Activated CD4-positive, alpha-beta T cell treated with anti-CD3 and anti-CD28 coated beads, Interleukin-2, amount 10 ng/mL, durations not matched to agents 24 days and 14 days (primary cell): ENCODE results near the gene ZNF277. TPM values are rescaled to one million over a fixed set of nuclear protein-coding genes. Genes with fewer than 3 reads are reported as not detected.
A peak's percentile ranks its signal among the peaks of the same experiment; 100 is the strongest.

Source experiments
- DNase-seq: peaks from one replicate; pipeline ENCODE4 v3.0.0; 2022
- H3K27ac Mint-ChIP-seq: one replicate; pipeline ENCODE4 v1.8.0; 2022; ENCODE audit warnings: mild to moderate bottlenecking, mixed read lengths
- H3K27me3 Mint-ChIP-seq: one replicate; pipeline ENCODE4 v1.8.0; 2022; ENCODE audit warnings: mixed read lengths
- H3K36me3 Mint-ChIP-seq: one replicate; pipeline ENCODE4 v1.8.0; 2022; ENCODE audit warnings: low read depth, mild to moderate bottlenecking, mixed read lengths
- H3K4me1 Mint-ChIP-seq: one replicate; pipeline ENCODE4 v1.8.0; 2021; ENCODE audit warnings: mixed read lengths
- H3K4me3 Mint-ChIP-seq: one replicate; pipeline ENCODE4 v1.8.0; 2022; ENCODE audit warnings: mild to moderate bottlenecking, moderate library complexity, mixed read lengths
- H3K9me3 Mint-ChIP-seq: one replicate; pipeline ENCODE4 v1.8.0; 2021; ENCODE audit warnings: mixed read lengths
- intact Hi-C: fragments of 100-400 bp; cut with micrococcal nuclease; formaldehyde crosslinking; loops from one replicate; pipeline ENCODE4 v1.15.1; 2023
- total RNA-seq: library from RNA; stranded (reverse); gene quantifications from 2 replicates; pipeline ENCODE4 v1.2.3, GENCODE V29; 2022

ZNF277 gene
- total RNA-seq, 1 donor from 2014 or later, result 13.7 TPM

DNA sequence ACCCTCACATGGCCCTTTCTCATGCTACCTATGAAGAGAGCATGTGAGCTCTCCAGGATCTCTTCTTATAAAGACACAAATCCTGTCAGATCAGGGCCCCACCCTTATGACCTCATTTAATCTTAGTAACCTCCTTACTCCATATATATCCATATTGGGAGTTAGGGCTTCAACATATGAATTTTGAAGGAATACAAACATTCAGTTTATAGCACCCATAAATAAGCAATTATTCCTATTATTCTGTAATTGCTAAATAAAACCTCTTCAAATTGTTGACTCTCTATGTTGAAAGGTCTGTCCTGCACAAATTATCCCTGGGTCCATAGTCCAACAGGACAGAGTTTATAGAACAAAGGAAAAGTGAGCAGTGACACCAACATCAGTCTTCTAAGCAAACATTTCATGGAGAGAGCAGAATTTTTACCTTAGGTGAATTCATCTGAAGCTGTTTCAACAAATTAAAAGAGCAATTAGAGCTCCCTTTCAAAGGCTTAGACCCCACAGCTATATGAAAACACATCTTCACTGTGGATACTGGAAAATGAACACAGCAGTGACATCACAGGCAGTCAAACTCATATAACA is 12.5 kb upstream of the ZNF277 start:
- no peak overlapping the region for H3K4me3 Mint-ChIP-seq
- DNase-seq, result no peak
- H3K27me3 Mint-ChIP-seq, result peaks cover 16% of the 10 kb centered on the region
- H3K36me3 Mint-ChIP-seq, result no peaks in the 10 kb centered on the region
- no peak overlapping the region for H3K27ac Mint-ChIP-seq
- intact Hi-C loops, result no loop called here
- peaks cover 2% of the 10 kb centered on the region for H3K4me1 Mint-ChIP-seq
- peaks cover 6% of the 10 kb centered on the region for H3K9me3 Mint-ChIP-seq

DNA sequence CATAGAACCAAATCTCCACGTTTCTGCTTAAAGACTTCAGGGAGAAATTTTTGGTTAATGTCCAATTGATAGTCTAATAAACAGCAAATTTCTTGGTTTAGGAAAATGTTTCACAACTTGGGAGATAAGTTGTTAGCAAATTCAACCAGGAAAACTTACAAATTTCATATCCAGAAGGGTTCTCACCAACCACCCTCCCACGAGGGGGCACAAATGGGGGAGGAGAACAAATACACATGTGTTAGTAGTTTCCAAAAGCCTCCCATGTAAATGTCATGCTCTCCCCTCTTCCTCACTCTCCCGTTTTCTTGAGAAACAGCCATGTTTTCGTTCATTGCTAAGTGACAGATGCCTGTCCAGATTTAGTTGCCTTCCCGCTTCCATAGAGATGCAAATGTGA is 10.8 kb upstream of the ZNF277 start:
- intact Hi-C loops, result no loop called here
- H3K9me3 Mint-ChIP-seq, result peaks cover 6% of the 10 kb centered on the region
- H3K4me3 Mint-ChIP-seq, result no peak overlapping the region

DNA sequence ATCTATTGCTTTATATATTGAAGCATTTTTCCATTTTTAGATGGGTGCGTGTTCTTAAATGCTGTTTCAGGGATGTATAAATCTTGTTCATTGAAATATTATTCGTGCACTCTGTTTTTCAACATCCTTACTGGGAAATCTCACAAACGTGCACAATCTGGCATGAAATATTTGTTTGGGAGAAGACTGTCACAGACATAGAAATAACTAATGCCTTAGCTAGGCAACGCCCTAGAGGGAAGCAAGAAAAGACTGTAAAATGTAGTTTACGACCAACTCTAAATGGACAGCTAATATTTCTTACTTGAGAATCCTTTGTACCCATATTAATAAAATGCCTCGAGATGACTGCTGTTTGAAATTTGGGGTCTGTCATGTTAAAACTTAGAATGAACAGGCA is 9.2 kb upstream of the ZNF277 start:
- intact Hi-C loops, result no loop called here
- Mint-ChIP-seq H3K4me3 (no peak overlapping the region), H3K27ac (no peak overlapping the region), H3K9me3 (peaks cover 6% of the 10 kb centered on the region), H3K27me3 (peaks cover 37% of the 10 kb centered on the region), H3K36me3 (no peaks in the 10 kb centered on the region), H3K4me1 (peaks cover 2% of the 10 kb centered on the region)
- DNase-seq, result no peak

More for the DNA sequence above, 10.8 kb upstream of the ZNF277 start:
- no peak overlapping the region for H3K27ac Mint-ChIP-seq
- H3K27me3 Mint-ChIP-seq, result peaks cover 22% of the 10 kb centered on the region
- no peaks in the 10 kb centered on the region for H3K36me3 Mint-ChIP-seq
- H3K4me1 Mint-ChIP-seq, result peaks cover 2% of the 10 kb centered on the region
- no peak for DNase-seq

DNA sequence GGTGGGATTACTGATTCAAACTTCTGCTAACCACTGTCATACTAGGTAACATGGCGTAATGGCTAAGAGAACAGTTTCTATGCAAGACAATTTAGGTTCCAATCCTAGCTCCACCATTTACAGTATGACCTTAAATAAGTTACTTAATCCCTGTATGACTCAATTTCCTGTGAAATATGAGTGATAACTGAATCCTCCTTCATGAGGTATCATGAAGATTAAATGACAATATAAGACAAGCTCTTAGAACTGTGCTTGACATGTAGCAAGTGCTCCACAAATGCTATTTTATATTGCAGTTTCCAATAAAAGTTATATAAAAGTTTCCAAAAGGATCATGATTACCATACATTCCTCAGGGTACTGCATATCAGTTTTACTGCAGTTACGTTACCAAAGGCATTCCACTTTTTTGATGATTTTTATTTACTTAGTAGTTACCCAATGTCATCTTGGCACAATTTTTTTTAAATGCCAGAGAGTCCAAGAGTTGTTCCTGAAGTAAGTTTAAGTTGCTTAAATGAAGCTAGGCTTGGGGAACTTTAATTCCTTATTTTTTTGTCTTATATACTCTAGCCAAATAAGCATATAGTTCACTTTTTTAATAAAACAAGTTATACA is 7.3 kb upstream of the ZNF277 start:
- DNase-seq, result no peak
- no peaks in the 10 kb centered on the region for H3K9me3 Mint-ChIP-seq
- peaks cover 44% of the 10 kb centered on the region for H3K27me3 Mint-ChIP-seq
- no peak overlapping the region for H3K27ac Mint-ChIP-seq
- H3K36me3 Mint-ChIP-seq, result no peaks in the 10 kb centered on the region
- H3K4me1 Mint-ChIP-seq, result peaks cover 6% of the 10 kb centered on the region
- no peak overlapping the region for H3K4me3 Mint-ChIP-seq
- intact Hi-C loops, result no loop called here

GRCh38 chr7:112199672-112200071 is 6.8 kb upstream of the ZNF277 start:
- Mint-ChIP-seq H3K27ac (no peak overlapping the region), H3K4me1 (peaks cover 11% of the 10 kb centered on the region), H3K27me3 (peaks cover 48% of the 10 kb centered on the region), H3K36me3 (no peaks in the 10 kb centered on the region), H3K9me3 (no peaks in the 10 kb centered on the region), H3K4me3 (no peak overlapping the region)
- intact Hi-C loops, result loop anchor here (10.0 kb wide), 1 partner anchor 585 kb away; no protein-coding TSS in a partner anchor
- DNase-seq, result no peak

DNA sequence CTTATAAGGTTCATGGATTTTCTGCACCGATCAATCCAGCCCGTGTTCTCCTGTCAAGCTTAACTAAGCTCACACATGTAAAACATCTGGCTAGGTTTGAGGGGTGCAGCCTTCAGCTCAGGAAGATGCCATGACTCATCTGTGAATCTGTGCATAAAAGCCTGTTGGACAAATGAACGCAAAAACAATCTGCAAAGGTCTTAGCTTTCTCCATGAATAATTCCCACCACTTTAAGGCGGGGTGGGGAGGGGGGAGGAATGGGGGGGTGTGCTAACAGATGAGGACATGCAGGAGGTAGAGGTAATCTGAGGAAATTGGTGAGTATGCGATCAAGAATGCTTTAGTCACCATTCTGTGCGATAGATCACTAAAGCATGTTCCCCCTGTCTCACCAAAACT is 5.1 kb upstream of the ZNF277 start:
- peaks cover 54% of the 10 kb centered on the region for H3K27me3 Mint-ChIP-seq

GRCh38 chr7:112201839-112202238 is 4.7 kb upstream of the ZNF277 start:
- intact Hi-C loops, result loop anchor here (10.0 kb wide), 1 partner anchor 583 kb away; no protein-coding TSS in a partner anchor
- Mint-ChIP-seq H3K9me3 (no peaks in the 10 kb centered on the region), H3K4me3 (no peak overlapping the region), H3K4me1 (peaks cover 23% of the 10 kb centered on the region), H3K27ac (no peak overlapping the region), H3K27me3 (peaks cover 53% of the 10 kb centered on the region), H3K36me3 (no peaks in the 10 kb centered on the region)
- DNase-seq, result no peak

More for the DNA sequence above, 5.1 kb upstream of the ZNF277 start:
- intact Hi-C loops, result loop anchor here (10.0 kb wide), 1 partner anchor 583 kb away; no protein-coding TSS in a partner anchor
- Mint-ChIP-seq H3K27ac (no peak overlapping the region), H3K36me3 (no peaks in the 10 kb centered on the region), H3K4me1 (peaks cover 21% of the 10 kb centered on the region), H3K4me3 (no peak overlapping the region), H3K9me3 (no peaks in the 10 kb centered on the region)
- no peak for DNase-seq

GRCh38 chr7:112202816-112203215 is 3.7 kb upstream of the ZNF277 start:
- intact Hi-C loops, result loop anchor here (10.0 kb wide), 1 partner anchor 582 kb away; no protein-coding TSS in a partner anchor
- no peak overlapping the region for H3K27ac Mint-ChIP-seq
- no peaks in the 10 kb centered on the region for H3K9me3 Mint-ChIP-seq
- no peak overlapping the region for H3K4me3 Mint-ChIP-seq
- peaks cover 30% of the 10 kb centered on the region for H3K4me1 Mint-ChIP-seq
- no peaks in the 10 kb centered on the region for H3K36me3 Mint-ChIP-seq
- no peak for DNase-seq
- peaks cover 51% of the 10 kb centered on the region for H3K27me3 Mint-ChIP-seq

DNA sequence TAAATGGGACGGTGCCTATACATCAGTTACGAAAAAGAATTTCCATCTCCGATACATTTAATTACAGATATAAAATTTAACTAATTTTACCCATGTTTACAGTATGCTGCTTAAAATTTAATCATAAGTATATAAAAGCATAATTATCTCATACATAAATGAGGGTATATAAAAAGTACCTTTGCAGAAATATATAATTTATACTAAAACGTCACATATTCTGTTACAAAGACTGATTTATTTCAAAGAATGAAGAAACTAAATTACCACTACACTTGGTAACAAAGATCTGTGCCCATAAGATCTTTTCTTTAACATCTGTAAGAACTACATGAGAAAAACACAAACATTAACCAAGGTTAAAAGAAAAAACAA is 3.1 kb upstream of the ZNF277 start:
- H3K4me3 Mint-ChIP-seq, result no peak overlapping the region

GRCh38 chr7:112204499-112205342 is 1.8 kb upstream of the ZNF277 start:
- Mint-ChIP-seq H3K9me3 (no peaks in the 10 kb centered on the region), H3K4me1 (peaks cover 29% of the 10 kb centered on the region), H3K27ac (no peak overlapping the region), H3K4me3 (peak overlapping the region; percentile 91), H3K27me3 (peaks cover 47% of the 10 kb centered on the region), H3K36me3 (no peaks in the 10 kb centered on the region)
- DNase-seq, result peak; percentile 66
- intact Hi-C loops, result loop anchor here (10.0 kb wide), 1 partner anchor 580 kb away; no protein-coding TSS in a partner anchor

More for the DNA sequence above, 3.1 kb upstream of the ZNF277 start:
- peaks cover 50% of the 10 kb centered on the region for H3K27me3 Mint-ChIP-seq
- DNase-seq, result no peak
- intact Hi-C loops, result loop anchor here (10.0 kb wide), 1 partner anchor 581 kb away; no protein-coding TSS in a partner anchor
- no peaks in the 10 kb centered on the region for H3K9me3 Mint-ChIP-seq
- no peak overlapping the region for H3K27ac Mint-ChIP-seq
- no peaks in the 10 kb centered on the region for H3K36me3 Mint-ChIP-seq
- peaks cover 29% of the 10 kb centered on the region for H3K4me1 Mint-ChIP-seq

DNA sequence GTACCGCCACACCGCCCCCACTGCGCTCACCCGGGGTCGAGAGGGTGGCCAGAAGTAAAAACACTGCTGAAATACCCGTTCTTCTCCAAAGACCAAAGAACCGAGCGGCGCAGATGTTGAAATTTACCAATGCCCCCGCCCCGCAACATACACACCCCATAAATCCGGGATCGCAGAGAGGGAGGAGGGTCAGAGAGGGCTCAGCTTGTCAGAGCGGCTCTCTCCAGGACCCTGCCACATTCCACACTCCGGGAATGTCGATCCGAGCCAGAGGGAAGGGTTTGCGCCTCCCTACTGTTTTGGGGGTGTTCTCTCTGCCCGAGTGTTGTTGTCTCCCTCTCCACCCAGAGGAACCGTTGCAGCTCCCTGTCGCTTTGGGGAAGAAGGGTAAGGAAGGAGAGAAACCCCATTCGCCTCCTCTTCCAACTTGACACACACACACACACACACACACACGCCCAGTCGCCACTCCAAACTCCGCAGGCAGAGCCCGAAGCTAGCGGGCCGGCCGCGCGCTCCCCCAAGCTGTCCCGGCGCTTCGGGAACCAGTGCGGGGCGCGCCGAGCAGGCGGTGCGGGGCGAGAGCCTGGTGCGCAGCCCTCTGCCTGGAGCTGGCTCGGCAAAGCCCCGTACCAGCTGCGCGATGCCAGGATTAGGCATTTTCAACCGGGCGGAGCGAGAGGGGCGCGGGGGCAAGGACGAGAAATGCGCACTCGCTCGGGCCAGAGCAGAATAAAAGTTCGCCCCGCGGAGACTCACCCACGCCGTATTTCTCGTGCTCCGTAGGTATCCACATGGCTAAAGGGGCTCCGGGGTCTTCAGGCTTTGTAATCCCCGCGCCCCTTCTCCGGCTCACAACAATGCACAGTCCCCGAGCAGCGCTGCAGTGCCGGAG is 905 bp upstream of the ZNF277 start:
- no peaks in the 10 kb centered on the region for H3K9me3 Mint-ChIP-seq
- H3K4me1 Mint-ChIP-seq, result peaks cover 30% of the 10 kb centered on the region
- DNase-seq, result peak; percentile 79
- peaks cover 45% of the 10 kb centered on the region for H3K27me3 Mint-ChIP-seq
- H3K27ac Mint-ChIP-seq, result no peak overlapping the region
- intact Hi-C loops, result loop anchor here (1.0 to 10.0 kb wide), 7 partner anchors 185 to 913 kb away; partner anchors contain the start of genes IFRD1, IMMP2L and SMIM30
- peak overlapping the region; percentile 91 for H3K4me3 Mint-ChIP-seq
- H3K36me3 Mint-ChIP-seq, result no peaks in the 10 kb centered on the region

DNA sequence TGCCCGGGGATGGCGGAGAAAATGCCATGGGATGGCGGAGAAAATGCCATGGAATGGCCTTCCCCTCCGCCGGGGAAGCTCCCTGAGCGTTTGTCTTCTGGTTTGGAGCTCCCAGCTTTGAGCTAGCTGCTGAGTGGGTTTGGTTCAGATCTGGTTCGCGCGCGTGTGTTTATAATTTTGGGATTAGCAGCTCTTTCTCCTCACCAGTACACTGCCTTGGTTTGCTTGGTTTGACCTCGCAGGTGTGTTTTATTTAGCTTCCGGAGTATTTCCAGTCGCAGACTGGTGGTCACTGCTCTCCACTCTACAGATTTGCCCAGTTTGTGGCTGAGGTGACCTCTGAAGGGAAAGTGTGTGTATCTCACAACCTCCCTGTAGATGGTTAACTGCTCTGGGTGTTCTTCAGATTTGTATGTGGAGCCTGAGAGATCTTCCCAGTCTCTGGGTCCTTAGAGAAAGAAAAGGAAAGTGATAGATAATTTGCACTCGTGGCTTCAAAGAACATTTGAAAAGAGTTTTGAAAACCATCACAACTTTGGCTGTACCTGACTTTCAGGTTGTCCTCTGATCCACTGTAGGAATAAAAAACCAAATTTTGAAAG is 597 bp downstream of the ZNF277 start:
- peak; percentile 71 for DNase-seq
- H3K4me3 Mint-ChIP-seq, result peak overlapping the region; percentile 91
- H3K9me3 Mint-ChIP-seq, result no peaks in the 10 kb centered on the region
- H3K27me3 Mint-ChIP-seq, result peaks cover 29% of the 10 kb centered on the region
- H3K27ac Mint-ChIP-seq, result peak overlapping the region; percentile 83
- intact Hi-C loops, result loop anchor here (1.0 to 10.0 kb wide), 7 partner anchors 184 to 911 kb away; partner anchors contain the start of genes IFRD1, IMMP2L and SMIM30
- peaks cover 30% of the 10 kb centered on the region for H3K4me1 Mint-ChIP-seq
- H3K36me3 Mint-ChIP-seq, result no peaks in the 10 kb centered on the region
